Endodermal cell (in vitro differentiated cells): Measurements from ENCODE around the gene XRN1. TPM values are rescaled to one million over a fixed set of nuclear protein-coding genes. Genes with fewer than 3 reads are reported as not detected.

ENCODE experiments used
- DNase-seq: peaks from one replicate; pipeline ENCODE4 v3.0.0-alpha.2; 2017
- H3K27ac ChIP-seq: 2 replicates; pipeline ENCODE4 v1.5.1; 2013; ENCODE audit warnings: mild to moderate bottlenecking, low read depth, low read length, moderate library complexity
- H3K27me3 ChIP-seq: 2 replicates; pipeline ENCODE4 v1.6.1; 2013; ENCODE audit warnings: mild to moderate bottlenecking, low read length, moderate library complexity; ENCODE audit not compliant: insufficient read depth, control insufficient read depth, poor library complexity, severe bottlenecking
- H3K36me3 ChIP-seq: 2 replicates; pipeline ENCODE4 v1.7.0; 2013; ENCODE audit warnings: mild to moderate bottlenecking, low read length, moderate library complexity; ENCODE audit not compliant: control insufficient read depth, insufficient read depth
- H3K4me1 ChIP-seq: one replicate; pipeline ENCODE4 v1.7.0; 2013; ENCODE audit warnings: low read length; ENCODE audit not compliant: control insufficient read depth, insufficient read depth
- H3K4me3 ChIP-seq: 2 replicates; pipeline ENCODE4 v1.5.1; 2013; ENCODE audit warnings: mild to moderate bottlenecking, low read length, moderate library complexity
- H3K9ac ChIP-seq: 2 replicates; pipeline ENCODE4 v1.6.1; 2013; ENCODE audit warnings: mild to moderate bottlenecking, low read length, moderate library complexity; ENCODE audit not compliant: poor library complexity, severe bottlenecking; ENCODE audit errors: extremely low read depth
- H3K9me3 ChIP-seq: 2 replicates; pipeline ENCODE4 v1.6.1; 2013; ENCODE audit warnings: mild to moderate bottlenecking, low read length, moderate library complexity; ENCODE audit not compliant: control insufficient read depth
- H3K27ac Mint-ChIP-seq: 2 replicates; pipeline ENCODE4 v1.8.0; 2020; ENCODE audit warnings: mixed read lengths
- H3K27me3 Mint-ChIP-seq: 2 replicates; pipeline ENCODE4 v1.8.0; 2021; ENCODE audit warnings: mild to moderate bottlenecking, mixed read lengths; ENCODE audit not compliant: insufficient read depth
- H3K36me3 Mint-ChIP-seq: 2 replicates; pipeline ENCODE4 v1.8.0; 2020; ENCODE audit warnings: low read depth, mixed read lengths
- H3K4me1 Mint-ChIP-seq: 2 replicates; pipeline ENCODE4 v1.8.0; 2020; ENCODE audit warnings: mixed read lengths
- H3K4me3 Mint-ChIP-seq: 2 replicates; pipeline ENCODE4 v1.8.0; 2020; ENCODE audit warnings: mild to moderate bottlenecking, moderate library complexity, mixed read lengths
- H3K9me3 Mint-ChIP-seq: 2 replicates; pipeline ENCODE4 v1.8.0; 2020; ENCODE audit warnings: mild to moderate bottlenecking, mixed read lengths
- CTCF ChIP-seq: fragments of 200-600 bp; sonication (generic); conservative IDR thresholded peaks from 2 replicates; pipeline ENCODE4 v1.5.0; 2021; ENCODE audit warnings: antibody characterized with exemption, mild to moderate bottlenecking
- WGBS, 2 experiments: methylation state at CpG; one replicate each; pipeline versions ENCODE4 v1.1.5 to v1.1.7; 2013; ENCODE audit warnings: missing lambda C conversion rate in 2 of 2, mixed read lengths in 1 of 2; ENCODE audit not compliant: insufficient coverage in 1 of 2, insufficient read length in 1 of 2; 5-methylcytosine and 5-hydroxymethylcytosine counted together
- total RNA-seq, 2 donors: library from RNA; stranded (reverse); fragmentation: NEBNext Ultra II Directional in 1 of 2; extraction: Animal tissue kit (Norgen Biotek cat#: 25700) in 1 of 2; gene quantifications; 2 replicates in 1 of 2; 3 replicates in 1 of 2; pipeline ENCODE4 v1.2.1, GENCODE V29; 2021

Gene XRN1
- total RNA-seq, 2 donors from 2014 or later = 27.6 to 29.3 TPM

GRCh38 chr3:142433110-142433509, 14.7 kb downstream of the XRN1 start:
- H3K4me1 ChIP-seq = no peaks in the 10 kb centered on the region
- Mint-ChIP-seq H3K36me3 (peaks cover 41% of the 10 kb centered on the region), H3K4me1 (no peaks in the 10 kb centered on the region), H3K9me3 (peaks cover 10% of the 10 kb centered on the region), H3K27ac (no peak overlapping the region), H3K4me3 (no peak overlapping the region), H3K27me3 (no peaks in the 10 kb centered on the region)
- H3K4me3 ChIP-seq = no peak overlapping the region
- H3K36me3 ChIP-seq = peaks cover 27% of the 10 kb centered on the region
- H3K27ac ChIP-seq = no peak overlapping the region
- no peak for DNase-seq
- no peak overlapping the region for H3K9ac ChIP-seq
- peaks cover 16% of the 10 kb centered on the region for H3K9me3 ChIP-seq
- 96% methylated on average over 2 of the region's 2 CpGs; no CpG with 5 or more reads in 1 of the 2 experiments for WGBS, 2 experiments
- no peaks in the 10 kb centered on the region for H3K27me3 ChIP-seq
- TF ChIP-seq CTCF = no peak

- H3K4me3 Mint-ChIP-seq = no peak overlapping the region
- H3K27me3 Mint-ChIP-seq = no peaks in the 10 kb centered on the region
- H3K27ac ChIP-seq = no peak overlapping the region
- no peaks in the 10 kb centered on the region for H3K27me3 ChIP-seq
- H3K27ac Mint-ChIP-seq = no peak overlapping the region
- H3K4me1 Mint-ChIP-seq = no peaks in the 10 kb centered on the region
- H3K9me3 Mint-ChIP-seq = peaks cover 1% of the 10 kb centered on the region
- H3K9me3 ChIP-seq = peaks cover 13% of the 10 kb centered on the region
- no peak for DNase-seq
- no peak overlapping the region for H3K4me3 ChIP-seq
- TF ChIP-seq CTCF = no peak
- peaks cover 27% of the 10 kb centered on the region for H3K36me3 ChIP-seq
- H3K9ac ChIP-seq = no peak overlapping the region
- H3K36me3 Mint-ChIP-seq = peaks cover 38% of the 10 kb centered on the region
- no peaks in the 10 kb centered on the region for H3K4me1 ChIP-seq
Observed at GRCh38 chr3:142429582-142429981, 18.3 kb downstream of the XRN1 start.

GRCh38 chr3:142424754-142425153, 23.1 kb downstream of the XRN1 start:
- no CpG with 5 or more reads among the region's 1 CpG for WGBS, 2 experiments
- Histone ChIP-seq H3K36me3 (peaks cover 45% of the 10 kb centered on the region), H3K27me3 (no peaks in the 10 kb centered on the region), H3K4me1 (no peaks in the 10 kb centered on the region), H3K9me3 (no peaks in the 10 kb centered on the region), H3K4me3 (no peak overlapping the region), H3K9ac (no peak overlapping the region), H3K27ac (no peak overlapping the region)
- Mint-ChIP-seq H3K27ac (no peak overlapping the region), H3K4me3 (no peak overlapping the region), H3K36me3 (peaks cover 40% of the 10 kb centered on the region), H3K27me3 (no peaks in the 10 kb centered on the region), H3K4me1 (no peaks in the 10 kb centered on the region), H3K9me3 (no peaks in the 10 kb centered on the region)
- no peak for DNase-seq
- TF ChIP-seq CTCF = no peak
